RWPE1 (cell line): ENCODE measurements around the gene ROGDI.

Experiments
- CTCF ChIA-PET: fragments of 350-600 bp; sonication (Branson Sonifier 250); formaldehyde crosslinking; extraction: SDS; loops from one replicate; lab custom pipeline; 2021; lab: Yijun Ruan, JAX
- POLR2A ChIA-PET: fragments of 400-600 bp; formaldehyde crosslinking; extraction: SDS; loops from one replicate; lab custom pipeline; 2020; ENCODE audit warnings: antibody characterized with exemption; ENCODE audit not compliant: low non-redundant PET; lab: Yijun Ruan, JAX
- DNase-seq: peaks from one replicate; pipeline ENCODE4 v3.0.0; 2012; ENCODE audit warnings: low spot score
- H3K27ac ChIP-seq: fragments of 450-650 bp; 2 replicates; pipeline ENCODE4 v1.5.1; 2017
- TF ChIP-seq, protein P1 (sequence below): fragments of 450-650 bp; conservative IDR thresholded peaks from 2 replicates; pipeline ENCODE4 v1.5.1; 2017; ENCODE audit warnings: low read depth, mild to moderate bottlenecking

The ROGDI gene

DNA sequence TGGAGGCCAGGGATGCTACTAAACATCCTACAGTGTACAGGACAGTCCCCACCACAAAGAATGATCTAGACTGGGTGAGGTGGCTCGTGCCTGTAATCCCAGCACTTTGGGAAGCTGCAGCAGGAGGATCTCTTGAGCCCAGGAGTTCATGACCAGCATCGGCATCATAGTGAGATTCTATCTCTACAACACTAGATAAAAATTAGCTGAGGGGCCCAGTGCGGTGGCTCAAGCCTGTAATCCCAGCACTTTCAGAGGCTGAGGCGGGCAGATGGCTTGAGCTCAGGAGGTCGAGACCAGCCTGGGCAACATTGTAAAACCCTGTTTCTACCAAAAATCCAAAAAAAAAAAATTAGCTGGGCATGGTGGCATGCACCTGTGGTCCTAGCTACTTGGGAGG is 30.1 kb downstream of the ROGDI start:
- TF ChIP-seq, protein P1, sequence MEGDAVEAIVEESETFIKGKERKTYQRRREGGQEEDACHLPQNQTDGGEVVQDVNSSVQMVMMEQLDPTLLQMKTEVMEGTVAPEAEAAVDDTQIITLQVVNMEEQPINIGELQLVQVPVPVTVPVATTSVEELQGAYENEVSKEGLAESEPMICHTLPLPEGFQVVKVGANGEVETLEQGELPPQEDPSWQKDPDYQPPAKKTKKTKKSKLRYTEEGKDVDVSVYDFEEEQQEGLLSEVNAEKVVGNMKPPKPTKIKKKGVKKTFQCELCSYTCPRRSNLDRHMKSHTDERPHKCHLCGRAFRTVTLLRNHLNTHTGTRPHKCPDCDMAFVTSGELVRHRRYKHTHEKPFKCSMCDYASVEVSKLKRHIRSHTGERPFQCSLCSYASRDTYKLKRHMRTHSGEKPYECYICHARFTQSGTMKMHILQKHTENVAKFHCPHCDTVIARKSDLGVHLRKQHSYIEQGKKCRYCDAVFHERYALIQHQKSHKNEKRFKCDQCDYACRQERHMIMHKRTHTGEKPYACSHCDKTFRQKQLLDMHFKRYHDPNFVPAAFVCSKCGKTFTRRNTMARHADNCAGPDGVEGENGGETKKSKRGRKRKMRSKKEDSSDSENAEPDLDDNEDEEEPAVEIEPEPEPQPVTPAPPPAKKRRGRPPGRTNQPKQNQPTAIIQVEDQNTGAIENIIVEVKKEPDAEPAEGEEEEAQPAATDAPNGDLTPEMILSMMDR: no peak
- ChIA-PET CTCF (interaction anchor here (0.6 kb wide), 1 partner anchor 57 kb away, joined by 3 read pairs; no protein-coding TSS in a partner anchor), POLR2A (no interaction called here)
- no peak overlapping the region for H3K27ac ChIP-seq
- no peak for DNase-seq

DNA sequence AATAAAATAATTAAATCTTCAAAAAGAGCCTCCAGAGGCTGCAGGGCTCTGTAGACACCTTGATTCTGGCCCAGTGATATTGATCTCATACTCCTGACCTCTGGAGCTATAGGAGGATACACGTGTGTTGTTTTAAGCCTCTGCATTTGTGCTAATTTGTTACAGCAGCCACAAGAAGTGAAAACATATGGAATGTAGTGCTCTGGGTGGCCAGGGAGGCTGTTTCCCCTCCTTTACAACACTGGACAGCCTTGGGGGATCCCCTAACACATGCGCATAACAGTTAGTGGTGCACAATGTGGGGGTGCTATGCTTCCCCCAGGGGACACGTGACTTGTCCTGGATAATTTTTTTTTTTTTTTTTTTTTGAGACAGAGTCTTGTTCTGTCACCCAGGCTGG is 30.8 kb downstream of the ROGDI start:
- TF ChIP-seq, protein P1: no peak
- ChIA-PET CTCF (no interaction called here), POLR2A (no interaction called here)
- H3K27ac ChIP-seq: no peak overlapping the region
- DNase-seq: no peak

DNA sequence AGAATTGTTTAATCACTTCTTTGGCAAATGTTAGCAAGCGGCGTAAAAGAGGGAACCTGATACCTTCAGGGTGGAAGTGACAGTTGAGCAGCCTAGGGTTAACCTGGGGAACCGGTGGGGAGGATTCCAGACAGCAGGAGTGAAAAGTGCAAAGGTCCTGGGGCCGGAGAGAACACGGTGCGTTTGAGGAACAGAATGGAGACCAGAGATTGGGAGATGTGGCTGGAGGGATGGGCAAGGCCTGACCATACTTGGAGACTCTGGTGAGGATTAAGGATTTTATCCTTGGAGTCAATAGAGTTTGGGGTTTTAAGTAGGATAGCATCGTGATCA is 33.2 kb downstream of the ROGDI start:
- H3K27ac ChIP-seq: peak overlapping the region; percentile 85
- ChIA-PET CTCF (interaction anchor here (1.0 kb wide), 1 partner anchor 25 kb away, joined by 3 read pairs; no protein-coding TSS in a partner anchor), POLR2A (interaction anchor here (0.7 kb wide), 1 partner anchor 8 kb away, joined by 3 read pairs; no protein-coding TSS in a partner anchor)
- TF ChIP-seq, protein P1: no peak
- no peak for DNase-seq

DNA sequence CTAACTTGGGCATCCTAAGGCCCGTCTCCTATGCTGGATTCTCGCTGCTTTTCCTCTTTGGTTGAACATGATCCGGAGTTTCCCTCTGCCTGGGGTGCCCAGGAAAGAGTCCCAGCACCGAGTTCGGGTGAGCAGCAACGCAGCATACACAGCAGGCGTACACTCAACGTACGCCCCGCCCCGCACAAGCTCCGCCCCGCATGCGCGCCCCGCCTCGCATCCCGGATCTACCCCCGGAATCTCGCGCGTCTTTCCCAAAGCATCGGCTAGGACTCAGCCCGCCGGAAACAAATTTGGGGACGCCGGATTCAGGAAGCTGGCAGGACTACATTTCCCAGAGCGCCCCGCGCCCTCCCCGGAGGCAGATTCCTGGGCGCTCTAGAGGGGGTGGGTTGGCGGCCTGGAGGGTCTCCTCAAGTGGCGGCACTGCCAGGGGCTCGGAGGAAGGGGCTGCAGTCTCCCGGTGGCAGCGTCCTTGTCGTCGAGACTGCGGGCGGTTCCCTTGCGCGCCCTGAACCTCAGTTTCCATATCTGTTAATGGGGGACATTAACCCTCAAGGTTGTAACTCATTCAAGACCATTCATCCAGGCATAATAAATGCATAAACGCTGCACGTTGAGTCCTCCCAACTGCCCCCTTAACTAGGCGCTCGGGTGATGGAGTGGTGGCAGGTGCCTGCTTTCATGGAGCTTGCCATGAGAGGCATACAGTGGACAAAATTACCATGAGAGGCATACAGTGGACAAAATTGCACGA is 33.7 kb downstream of the ROGDI start:
- ChIA-PET POLR2A (interaction anchor here (0.5 to 0.7 kb wide), 2 partner anchors 9 to 26 kb away, joined by 3 to 7 read pairs; no protein-coding TSS in a partner anchor), CTCF (interaction anchor here (1.0 kb wide), 1 partner anchor 26 kb away, joined by 3 read pairs; no protein-coding TSS in a partner anchor)
- peak; percentile 97 for DNase-seq
- peak overlapping the region; percentile 85 for H3K27ac ChIP-seq
- TF ChIP-seq, protein P1: no peak

DNA sequence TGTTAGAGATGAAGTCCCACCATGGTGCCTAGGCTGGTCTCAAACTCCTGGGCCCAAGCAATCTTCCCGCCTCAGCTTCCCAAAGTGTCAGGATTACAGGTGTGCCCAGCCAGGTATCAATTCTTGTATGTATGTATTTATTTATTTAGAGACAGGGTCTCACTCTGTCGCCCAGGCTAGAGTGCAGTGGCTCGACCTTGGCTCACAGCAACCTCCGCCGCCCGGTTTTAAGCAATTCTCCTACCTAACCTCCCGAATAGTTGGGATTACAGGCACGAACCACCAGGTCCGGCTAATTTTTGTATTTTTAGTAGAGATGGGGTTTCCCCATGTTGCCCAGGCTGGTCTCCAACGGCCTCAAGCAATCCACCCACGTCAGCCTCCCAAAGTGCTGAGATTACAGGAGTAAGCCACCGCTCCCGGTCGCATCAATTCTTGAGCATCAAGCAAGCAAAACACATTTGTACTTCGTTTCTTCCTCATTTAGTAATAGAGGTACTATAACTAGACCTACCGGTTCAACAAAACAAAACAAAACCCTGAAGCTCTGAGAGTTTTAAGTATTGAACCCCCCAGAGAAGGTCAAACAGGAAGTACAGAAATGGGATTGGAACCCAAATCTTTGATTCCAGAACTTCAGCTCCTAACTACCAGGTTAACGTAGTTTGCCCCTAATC is 34.4 kb downstream of the ROGDI start:
- TF ChIP-seq, protein P1: no peak
- peak overlapping the region; percentile 85 for H3K27ac ChIP-seq
- no peak for DNase-seq
- ChIA-PET CTCF (no interaction called here), POLR2A (no interaction called here)

DNA sequence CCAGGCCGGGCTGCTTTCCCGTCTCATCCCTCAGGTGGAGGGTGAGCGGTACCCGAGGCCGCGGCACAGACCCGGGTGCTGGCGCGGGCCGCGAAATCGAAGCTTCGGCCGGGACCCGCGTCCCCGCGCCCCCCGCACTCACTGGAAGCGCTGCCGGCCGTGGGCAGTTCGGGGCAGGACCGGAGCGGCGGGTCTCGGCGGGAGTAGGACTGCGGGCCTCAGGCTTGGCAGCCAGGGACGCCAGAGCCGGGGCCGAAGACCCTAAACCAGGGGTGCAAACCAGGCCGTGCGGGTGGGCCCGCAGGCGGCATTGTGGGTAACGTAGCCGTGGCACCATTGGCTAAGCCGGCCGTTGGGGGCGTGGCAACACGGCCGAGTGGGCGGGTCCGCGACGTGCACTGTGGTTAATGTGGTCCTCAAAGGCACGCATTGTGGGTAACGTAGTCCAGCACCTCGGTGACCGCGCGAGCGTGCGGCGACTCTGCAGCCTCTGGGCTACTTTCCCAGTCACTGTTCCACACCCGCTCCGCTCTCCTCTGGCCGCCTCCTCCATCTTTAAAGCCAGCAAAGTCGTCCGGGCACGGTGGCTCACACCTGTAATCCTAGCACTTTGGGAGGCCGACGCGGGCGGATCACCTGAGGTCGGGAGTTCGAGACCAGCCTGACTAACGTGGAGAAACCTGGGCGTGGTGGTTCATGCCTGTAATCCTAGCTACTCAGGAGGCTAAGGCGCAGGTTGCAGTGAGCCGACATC is 35.4 kb downstream of the ROGDI start, which contains the start of gene ZNF500:
TSS of gene ZNF500 (minus strand) at position 288 of the 754 bp plus-strand sequence. CDS start 1,184 bp downstream, outside the sequence.
- DNase-seq: peak; percentile 96
- TF ChIP-seq, protein P1: no peak
- ChIA-PET POLR2A (no interaction called here), CTCF (interaction anchor here (0.9 kb wide), 1 partner anchor 21 kb away, joined by 5 read pairs; the partner anchor contains the start of gene SEPTIN12)
- peak within 1 kb of the TSS; percentile 85 for H3K27ac ChIP-seq
